ENCODE data around the gene PTPRM.
"Not testable (repeated sequence)": the region's sequence is repeated elsewhere in the genome, so short reads cannot be mapped to it uniquely, and the experiment has no call there.

Gene PTPRM

DNA sequence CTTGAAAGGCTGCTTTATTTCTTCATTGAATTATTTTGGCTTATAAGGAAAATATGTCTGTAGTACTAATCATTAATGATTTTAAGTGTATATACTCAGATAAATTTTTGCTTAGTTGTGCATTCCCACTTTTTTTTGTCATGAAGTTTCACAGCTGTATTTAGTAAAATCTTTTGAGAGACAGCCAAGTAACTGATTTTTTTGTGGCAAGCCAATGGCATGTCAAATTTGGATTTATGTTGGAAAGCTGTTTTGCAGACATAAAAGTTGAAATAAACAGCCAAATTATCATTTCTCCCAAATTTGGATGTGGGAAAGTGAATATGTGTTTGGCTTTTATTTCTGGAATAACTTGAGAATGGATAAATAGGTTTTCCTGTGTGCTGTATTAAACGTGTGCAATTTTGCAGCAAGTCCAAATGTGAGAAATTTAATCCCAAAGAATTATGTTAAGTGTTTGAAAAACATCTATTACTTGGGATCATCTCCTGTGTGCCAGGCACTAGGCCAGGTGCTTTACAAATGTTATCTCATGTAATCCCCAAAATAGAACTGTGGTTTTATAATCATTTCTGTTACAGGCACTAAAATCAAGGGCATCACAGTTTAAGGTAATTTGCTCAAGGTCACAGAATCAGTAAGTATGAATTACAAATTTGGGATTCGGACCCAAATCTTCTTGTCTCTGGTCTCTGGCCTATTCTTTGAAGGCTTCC is 160.4 kb downstream of the PTPRM start:
- no peak for DNase-seq (ENCODE audit: low read depth)

GRCh38 chr18:7728297-7728696 is 161.2 kb downstream of the PTPRM start:
- DNase-seq (ENCODE audit: low read depth): no peak

DNA sequence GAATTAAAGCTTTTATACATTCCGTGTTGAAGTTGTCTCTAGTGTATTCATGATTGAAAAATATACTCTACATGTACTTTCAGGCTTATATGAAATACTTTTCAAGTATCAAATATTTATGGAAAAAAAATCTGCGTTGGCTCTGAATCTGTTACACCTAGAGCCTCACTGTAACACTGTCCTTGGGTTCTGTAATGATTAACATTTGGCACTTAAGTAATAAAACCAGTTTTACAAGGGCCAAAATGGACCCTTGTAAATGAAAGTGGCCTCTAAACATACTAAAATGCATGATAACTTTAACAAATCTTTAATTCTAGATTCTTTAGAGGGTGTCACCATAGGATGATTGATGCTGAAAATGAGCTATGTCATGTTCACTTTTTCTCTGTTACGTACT is 162.8 kb downstream of the PTPRM start:
- DNase-seq (ENCODE audit: low read depth): no peak

- no peak for DNase-seq (ENCODE audit: low read depth)
Measured at GRCh38 chr18:7730682-7731081, 163.6 kb downstream of the PTPRM start.

GRCh38 chr18:7733642-7734041 is 166.5 kb downstream of the PTPRM start:
- no peak for DNase-seq (ENCODE audit: low read depth)

GRCh38 chr18:7735196-7735595 is 168.1 kb downstream of the PTPRM start:
- no peak for DNase-seq (ENCODE audit: low read depth)

DNA sequence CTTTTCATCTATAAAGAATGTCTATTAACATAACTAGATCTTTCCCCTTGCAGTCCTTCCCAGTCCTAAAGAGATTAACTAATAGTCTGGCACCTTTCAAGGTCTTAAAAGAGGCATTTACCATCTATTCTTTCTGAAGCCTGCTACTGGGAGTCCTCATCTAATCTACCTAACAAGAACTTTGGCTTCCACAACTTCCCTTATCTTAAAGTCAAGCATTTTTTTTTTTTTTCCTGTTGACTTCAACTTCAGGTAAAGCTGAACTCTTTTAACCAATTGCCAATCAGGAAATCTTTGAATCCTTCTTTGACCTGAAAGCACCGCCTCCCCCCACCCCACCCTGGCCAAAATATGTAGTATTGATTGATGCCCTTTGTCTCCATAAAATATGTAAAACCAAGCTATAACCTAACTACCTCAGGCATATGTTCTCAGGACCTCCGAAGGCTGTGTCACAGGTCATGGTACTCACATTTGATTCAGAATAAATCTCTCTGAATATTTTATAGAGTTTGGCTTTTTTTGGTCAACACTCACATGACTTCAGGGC is 168.6 kb downstream of the PTPRM start:
- no peak for DNase-seq (ENCODE audit: low read depth)

- DNase-seq (ENCODE audit: low read depth): not testable (repeated sequence)
Measured at GRCh38 chr18:7736526-7736925, 169.4 kb downstream of the PTPRM start.

- DNase-seq (ENCODE audit: low read depth): no peak
Measured at GRCh38 chr18:7737550-7737949, 170.4 kb downstream of the PTPRM start.

DNA sequence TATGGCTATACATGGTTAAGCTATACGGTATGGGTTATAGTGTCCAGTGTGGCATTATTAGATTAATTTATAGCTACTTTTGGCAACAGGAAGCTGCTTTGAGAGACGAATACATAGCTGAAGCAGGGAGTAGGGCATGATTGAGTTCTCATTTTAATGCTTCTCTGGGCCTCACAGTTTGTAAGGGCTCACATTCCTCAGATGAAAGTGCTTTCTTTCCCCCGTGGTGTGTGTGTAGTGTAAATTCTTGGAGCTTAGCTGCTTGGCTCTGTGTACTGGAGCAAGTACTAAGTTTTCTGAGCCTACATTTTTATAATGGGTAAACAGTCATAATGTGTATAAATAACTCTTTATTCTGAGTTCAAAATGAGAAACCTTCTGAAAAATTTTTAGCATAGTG is 173.7 kb downstream of the PTPRM start:
- no peak for DNase-seq (ENCODE audit: low read depth)

- DNase-seq (ENCODE audit: low read depth): no peak
Measured at GRCh38 chr18:7741640-7742039, 174.5 kb downstream of the PTPRM start.

DNA sequence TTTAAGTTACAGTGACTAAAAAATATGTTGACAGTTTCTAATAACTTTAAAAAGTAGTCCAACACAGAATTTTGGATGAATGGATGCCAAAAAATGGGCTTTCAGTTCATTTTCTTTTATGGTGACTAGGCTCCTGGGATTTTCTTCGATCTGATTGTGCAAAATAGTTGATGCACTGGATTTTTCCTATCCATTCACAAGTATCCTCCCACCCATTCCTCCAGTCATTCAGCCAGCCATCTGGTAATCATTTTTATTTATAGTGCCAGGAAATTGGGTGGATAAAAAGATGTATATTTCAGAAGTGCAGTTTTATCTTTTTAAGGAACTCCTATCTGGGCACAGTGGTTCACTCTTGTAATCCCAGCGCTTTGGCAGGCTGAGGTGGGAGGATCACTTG is 175.1 kb downstream of the PTPRM start:
- no peak for DNase-seq (ENCODE audit: low read depth)

- no peak for DNase-seq (ENCODE audit: low read depth)
Measured at GRCh38 chr18:7743256-7743655, 176.1 kb downstream of the PTPRM start.

DNA sequence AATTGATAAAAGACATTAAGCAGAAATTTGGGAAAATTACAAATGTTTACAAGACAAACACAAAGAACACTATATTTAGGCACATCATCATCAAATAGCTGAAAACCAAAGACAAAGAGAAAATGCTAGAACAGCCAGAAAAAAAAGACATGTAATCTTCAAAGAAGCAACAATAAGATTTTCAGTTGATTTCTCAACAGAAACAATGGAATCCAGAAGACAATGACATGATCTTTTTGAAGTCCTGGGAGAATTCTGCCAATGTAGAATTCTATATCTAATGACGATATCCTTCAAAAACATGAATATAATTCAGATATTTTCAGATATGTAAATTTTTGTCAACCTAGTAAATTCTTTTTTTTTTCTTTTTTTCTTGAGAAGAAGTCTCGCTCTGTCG is 179.0 kb downstream of the PTPRM start:
- no peak for DNase-seq (ENCODE audit: low read depth)

DNA sequence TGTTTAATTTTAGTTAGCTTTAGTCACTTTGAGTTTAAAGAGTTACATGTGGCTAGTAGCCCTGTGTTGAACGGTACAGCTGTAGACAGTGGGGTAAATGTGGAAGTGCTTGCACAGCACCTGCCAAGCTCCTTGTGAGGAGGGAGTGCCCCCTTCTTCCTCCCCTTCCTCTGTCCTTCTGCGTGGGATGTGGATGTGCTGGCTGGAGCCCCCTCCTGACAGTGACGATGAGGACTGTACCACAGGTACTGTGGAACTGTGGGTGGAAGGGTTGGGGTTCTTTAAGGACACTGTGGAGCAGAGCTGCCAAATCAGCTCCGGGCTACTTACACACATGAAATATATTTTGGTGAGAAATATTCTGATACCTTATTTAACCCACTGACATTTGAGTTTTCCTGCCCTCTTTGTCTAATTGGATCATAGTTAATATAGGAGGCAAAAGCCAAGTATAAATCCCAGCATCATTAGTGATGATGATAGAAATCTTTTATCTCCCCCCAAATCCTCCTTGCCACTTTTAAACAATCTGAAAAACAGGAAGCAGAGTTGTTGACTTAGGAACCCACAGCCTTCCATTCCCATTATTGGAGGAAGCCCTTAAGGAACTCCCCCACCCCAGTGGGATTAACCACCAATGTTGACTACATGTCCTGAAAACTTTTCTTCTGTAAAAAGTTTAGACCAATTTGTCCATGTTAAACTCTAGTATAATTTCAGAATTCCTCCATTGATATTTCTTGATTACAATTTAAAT is 181.3 kb downstream of the PTPRM start:
- no peak for DNase-seq (ENCODE audit: low read depth)

DNA sequence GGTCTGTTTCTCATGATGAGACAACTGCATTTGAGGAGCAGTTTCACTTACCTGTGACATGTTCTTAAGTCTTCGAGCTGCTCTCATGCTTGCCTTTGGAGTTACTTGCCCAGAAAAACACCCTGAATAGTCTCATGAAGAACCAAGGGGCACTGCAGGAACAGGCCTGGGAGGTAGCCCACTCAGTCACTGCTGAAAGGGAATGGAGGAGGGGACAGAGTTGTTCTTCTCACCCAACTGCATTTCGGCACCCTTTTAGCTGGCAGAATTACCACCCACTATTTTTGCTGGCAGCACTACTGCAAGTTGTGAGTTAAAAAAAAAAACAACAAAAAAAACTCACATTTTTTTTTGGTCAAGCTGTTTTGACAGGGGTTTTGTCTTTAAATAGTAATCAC is 181.9 kb downstream of the PTPRM start:
- no peak for DNase-seq (ENCODE audit: low read depth)

DNA sequence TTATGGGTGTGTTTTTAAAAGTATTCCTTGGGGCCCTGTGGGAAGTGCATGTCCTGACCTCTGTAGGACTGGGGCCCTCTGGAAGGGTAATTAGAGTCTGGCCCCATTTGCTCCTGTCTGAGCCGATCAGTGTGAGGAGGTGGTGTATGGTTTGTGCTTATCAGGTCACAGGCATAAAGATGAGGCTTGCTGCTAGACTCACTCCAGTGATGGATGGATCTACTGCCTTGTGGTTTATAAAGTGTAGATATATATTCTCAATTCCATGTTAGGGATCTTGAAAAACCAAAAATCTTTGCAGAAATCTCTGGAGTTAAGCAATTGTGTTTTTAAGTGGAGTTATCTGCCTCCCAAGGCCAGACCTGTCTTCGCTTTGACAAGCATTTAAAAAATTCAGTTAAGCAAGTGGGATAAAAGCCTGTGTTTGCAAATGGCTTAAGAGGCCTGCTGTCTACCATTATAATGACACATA is 182.4 kb downstream of the PTPRM start:
- DNase-seq (ENCODE audit: low read depth): no peak

- DNase-seq (ENCODE audit: low read depth): no peak
Measured at GRCh38 chr18:7750095-7750663, 183.1 kb downstream of the PTPRM start.

DNA sequence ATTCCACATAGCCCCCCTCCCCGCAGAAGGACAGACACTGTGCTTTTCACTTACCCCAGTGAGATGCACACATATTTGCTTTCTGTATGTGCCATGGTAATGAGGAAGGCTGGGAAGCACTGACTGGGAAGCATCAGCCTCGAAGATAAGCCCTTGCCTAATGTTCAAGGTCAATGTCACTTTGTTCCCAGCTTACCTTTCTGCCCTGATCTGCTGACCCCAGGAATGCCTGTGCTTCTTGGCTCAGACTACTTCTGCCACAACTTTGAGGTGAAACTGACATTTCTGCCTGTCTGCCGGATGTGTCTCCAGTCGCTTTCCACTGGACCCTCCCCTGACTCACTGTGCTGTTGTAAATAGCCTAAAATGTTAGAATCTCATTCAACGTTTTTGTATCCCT is 183.8 kb downstream of the PTPRM start:
- DNase-seq (ENCODE audit: low read depth): no peak

DNA sequence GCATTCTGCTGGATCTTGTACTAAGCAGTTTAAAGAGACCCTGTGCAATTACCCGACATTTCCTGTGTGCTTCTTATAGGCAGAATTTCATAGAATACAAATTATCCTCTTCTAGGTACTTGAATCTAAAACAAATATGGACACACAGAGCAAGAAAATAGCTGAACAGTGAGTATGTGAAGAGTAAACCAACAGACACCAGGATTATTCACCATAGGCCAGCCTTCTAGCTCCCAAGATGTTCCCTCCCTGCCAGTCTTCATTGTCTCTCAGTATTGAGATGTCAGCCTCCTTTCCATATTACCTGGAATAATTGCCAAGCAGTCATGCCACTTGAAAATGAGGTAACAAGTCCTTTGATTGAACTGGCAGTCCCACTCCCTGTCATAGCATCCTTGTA is 187.1 kb downstream of the PTPRM start:
- DNase-seq (ENCODE audit: low read depth): no peak

DNA sequence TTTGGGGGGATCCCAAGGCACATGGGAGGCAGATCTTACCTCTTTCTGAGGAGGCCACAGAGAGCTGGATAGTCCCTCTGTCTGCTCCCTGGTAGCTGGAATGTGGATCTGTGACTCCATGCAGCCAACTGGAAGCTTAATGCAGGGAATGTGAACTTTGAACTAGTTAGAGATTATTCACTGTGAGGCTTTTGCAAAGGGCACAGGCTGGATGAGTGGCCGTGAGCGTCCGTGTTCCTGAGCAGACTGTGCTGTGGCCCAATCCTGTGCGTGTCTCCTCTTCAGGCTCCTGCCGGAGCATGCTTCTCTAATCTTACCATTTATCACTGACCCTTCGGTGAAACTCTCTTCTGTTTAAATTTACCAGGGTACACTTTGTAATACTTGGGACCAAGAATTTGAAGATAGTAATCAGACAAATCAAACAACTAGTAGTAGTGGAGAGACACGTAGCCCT is 187.6 kb downstream of the PTPRM start:
- DNase-seq (ENCODE audit: low read depth): no peak

- no peak for DNase-seq (ENCODE audit: low read depth)
Measured at GRCh38 chr18:7755753-7756475, 188.8 kb downstream of the PTPRM start.
